Hindlimb muscle (tissue), 1 donor: ENCODE measurements around the gene SYT5. TPM values are rescaled to one million over a fixed set of nuclear protein-coding genes. Genes with fewer than 3 reads are reported as not detected.
"Not testable (repeated sequence)": the region's sequence is repeated elsewhere in the genome, so short reads cannot be mapped to it uniquely, and the experiment has no call there.

ENCODE experiments used
- DNase-seq: peaks from one replicate; pipeline ENCODE4 v3.0.0-alpha.2; 2013
- polyA plus RNA-seq: library from polyadenylated mRNA; unstranded; fragments of 120-200 nt; gene quantifications from one replicate; pipeline ENCODE4 v1.2.1, GENCODE V29; 2013; ENCODE audit not compliant: insufficient read length

Gene SYT5
- 0.13 TPM for polyA plus RNA-seq

- no peak for DNase-seq
Measured at GRCh38 chr19:55179606-55180484, at the start of gene SYT5. SYT5 (minus strand) TSS chr19:55180289; CDS start chr19:55179041, 1,248 bp downstream.

- no peak for DNase-seq
Measured at GRCh38 chr19:55229789-55230182, 49.7 kb upstream of the SYT5 start.

- no peak for DNase-seq
Measured at GRCh38 chr19:55229145-55229788, 49.2 kb upstream of the SYT5 start.

- DNase-seq = no peak
Measured at GRCh38 chr19:55228403-55229031, 48.4 kb upstream of the SYT5 start, which contains the start of gene TMEM86B. TMEM86B (minus strand) TSS chr19:55228763; CDS start chr19:55228741, 22 bp downstream.

GRCh38 chr19:55228015-55228391, 47.9 kb upstream of the SYT5 start:
- no peak for DNase-seq

- no peak for DNase-seq
Measured at GRCh38 chr19:55227241-55228014, 47.3 kb upstream of the SYT5 start.

- DNase-seq = no peak
Measured at GRCh38 chr19:55226788-55227187, 46.7 kb upstream of the SYT5 start.

- DNase-seq = no peak
Measured at GRCh38 chr19:55226273-55226672, 46.2 kb upstream of the SYT5 start.

GRCh38 chr19:55225415-55225958, 45.4 kb upstream of the SYT5 start:
- no peak for DNase-seq

- DNase-seq = not testable (repeated sequence)
Measured at GRCh38 chr19:55224679-55225414, 44.8 kb upstream of the SYT5 start.

GRCh38 chr19:55224038-55224665, 44.1 kb upstream of the SYT5 start:
- no peak for DNase-seq

GRCh38 chr19:55223291-55224037, 43.4 kb upstream of the SYT5 start:
- no peak for DNase-seq

GRCh38 chr19:55220525-55220924, 40.4 kb upstream of the SYT5 start:
- no peak for DNase-seq

- DNase-seq = peak; percentile 76
Measured at GRCh38 chr19:55216461-55217198, 36.5 kb upstream of the SYT5 start.

- no peak for DNase-seq
Measured at GRCh38 chr19:55213547-55213946, 33.5 kb upstream of the SYT5 start.

- no peak for DNase-seq
Measured at GRCh38 chr19:55212447-55212846, 32.4 kb upstream of the SYT5 start.

GRCh38 chr19:55209693-55210472, 29.8 kb upstream of the SYT5 start:
- DNase-seq = no peak

- no peak for DNase-seq
Measured at GRCh38 chr19:55208880-55209692, 29.0 kb upstream of the SYT5 start, which contains the start of gene PTPRH. PTPRH (minus strand) TSS chr19:55209501; CDS start chr19:55209433, 68 bp downstream.
